GM23338 (cell line): ENCODE results near the gene FAM131B. TPM values are rescaled to one million over a fixed set of nuclear protein-coding genes. Genes with fewer than 3 reads are reported as not detected.

Source experiments
- ATAC-seq: fragments of 200-7000 bp; cut with Tn5 transposase; 3 replicates; pipeline ENCODE4 v1.9.1; 2020
- DNase-seq: peaks from one replicate; pipeline ENCODE4 v3.0.0-alpha.2; 2015; ENCODE audit warnings: low spot score
- H2AFZ ChIP-seq: fragments of 200-600 bp; sonication (generic); 2 replicates; pipeline ENCODE4 v1.8.0; 2016; ENCODE audit warnings: antibody characterized with exemption, mild to moderate bottlenecking, moderate library complexity
- H3F3A ChIP-seq: fragments of 200-600 bp; sonication (generic); replicated peaks from 2 replicates; pipeline ENCODE4 v1.8.0; 2017; ENCODE audit warnings: antibody characterized with exemption, mixed run types, low read depth
- H3K27ac ChIP-seq: fragments of 200-600 bp; sonication (generic); 2 replicates; pipeline ENCODE4 v1.6.1; 2016; ENCODE audit warnings: low read depth
- H3K27me3 ChIP-seq: fragments of 200-600 bp; sonication (generic); 2 replicates; pipeline ENCODE4 v1.8.0; 2016; ENCODE audit warnings: mild to moderate bottlenecking, mixed run types, moderate library complexity; ENCODE audit not compliant: insufficient read depth
- H3K36me3 ChIP-seq: fragments of 200-600 bp; sonication (generic); 2 replicates; pipeline ENCODE4 v1.8.0; 2016; ENCODE audit warnings: mild to moderate bottlenecking; ENCODE audit not compliant: insufficient read depth
- H3K4me1 ChIP-seq: fragments of 200-600 bp; sonication (generic); 2 replicates; pipeline ENCODE4 v1.8.0; 2016; ENCODE audit warnings: mild to moderate bottlenecking, moderate library complexity; ENCODE audit not compliant: insufficient read depth
- H3K4me2 ChIP-seq: fragments of 200-600 bp; sonication (generic); 2 replicates; pipeline ENCODE4 v1.7.1; 2017; ENCODE audit warnings: mixed run types
- H3K4me3 ChIP-seq: fragments of 200-600 bp; sonication (generic); 2 replicates; pipeline ENCODE4 v1.6.1; 2016; ENCODE audit warnings: mixed run types
- H3K79me2 ChIP-seq: fragments of 200-600 bp; sonication (generic); replicated peaks from 2 replicates; pipeline ENCODE4 v1.8.0; 2017; ENCODE audit warnings: mild to moderate bottlenecking; ENCODE audit not compliant: insufficient read depth
- H3K9me2 ChIP-seq: fragments of 200-600 bp; sonication (generic); 2 replicates; pipeline ENCODE4 v1.8.0; 2017; ENCODE audit not compliant: insufficient read depth
- H4K20me1 ChIP-seq: fragments of 200-600 bp; sonication (generic); replicated peaks from 2 replicates; pipeline ENCODE4 v1.8.0; 2017; ENCODE audit warnings: mild to moderate bottlenecking; ENCODE audit not compliant: insufficient read depth
- H3K27ac Mint-ChIP-seq: 2 replicates; pipeline ENCODE4 v1.8.0; 2020; ENCODE audit warnings: inconsistent platforms, mild to moderate bottlenecking, moderate library complexity, mixed read lengths
- H3K27me3 Mint-ChIP-seq: 3 replicates; pipeline ENCODE4 v1.8.0; 2022; ENCODE audit warnings: low read depth, mild to moderate bottlenecking, moderate library complexity, mixed read lengths, inconsistent platforms; ENCODE audit not compliant: insufficient read depth, poor library complexity
- H3K36me3 Mint-ChIP-seq: 3 replicates; pipeline ENCODE4 v1.8.0; 2021; ENCODE audit warnings: low read depth, mild to moderate bottlenecking, inconsistent platforms, moderate library complexity, mixed read lengths
- H3K4me1 Mint-ChIP-seq: 3 replicates; pipeline ENCODE4 v1.8.0; 2020; ENCODE audit warnings: mild to moderate bottlenecking, inconsistent platforms, mixed read lengths
- H3K4me3 Mint-ChIP-seq: 3 replicates; pipeline ENCODE4 v1.8.0; 2021; ENCODE audit warnings: moderate library complexity, mild to moderate bottlenecking, inconsistent platforms, mixed read lengths
- H3K9me3 Mint-ChIP-seq: 3 replicates; pipeline ENCODE4 v1.8.0; 2020; ENCODE audit warnings: moderate library complexity, mild to moderate bottlenecking, inconsistent platforms, mixed read lengths
- CTCF ChIP-seq, 2 experiments: fragments of 200-600 bp in 1 of 2; sonication (generic) in 1 of 2; conservative IDR thresholded peaks; 2 replicates each; pipeline versions ENCODE4 v1.5.1 to v1.6.1; 2016 to 2017; ENCODE audit warnings: antibody characterized with exemption in 2 of 2, low read depth in 2 of 2, mild to moderate bottlenecking in 2 of 2, moderate library complexity in 1 of 2
- ETS1 ChIP-seq: IDR thresholded peaks from 2 replicates; pipeline ENCODE4 v1.6.1; 2016; ENCODE audit warnings: antibody characterized with exemption
- EZH2 ChIP-seq: fragments of 200-600 bp; sonication (generic); IDR thresholded peaks from one replicate; pipeline ENCODE4 v1.8.0; 2017; ENCODE audit warnings: antibody characterized with exemption, mild to moderate bottlenecking, low read depth; ENCODE audit not compliant: unreplicated experiment
- EZH2phosphoT487 ChIP-seq: fragments of 200-600 bp; sonication (generic); IDR thresholded peaks from one replicate; pipeline ENCODE4 v1.8.1; 2018; ENCODE audit warnings: antibody characterized with exemption; ENCODE audit not compliant: unreplicated experiment
- JUNB ChIP-seq: IDR thresholded peaks from one replicate; pipeline ENCODE4 v1.6.1; 2016; ENCODE audit warnings: antibody characterized with exemption; ENCODE audit not compliant: unreplicated experiment
- NANOG ChIP-seq: IDR thresholded peaks from 2 replicates; pipeline ENCODE4 v1.6.1; 2016; ENCODE audit warnings: antibody characterized with exemption, borderline replicate concordance
- POLR2AphosphoS5 ChIP-seq: IDR thresholded peaks from 2 replicates; pipeline ENCODE4 v1.6.1; 2016; ENCODE audit warnings: antibody characterized with exemption, low read depth
- REST ChIP-seq: IDR thresholded peaks from one replicate; pipeline ENCODE4 v1.6.1; 2018; ENCODE audit warnings: antibody characterized with exemption; ENCODE audit not compliant: unreplicated experiment
- STAT1 ChIP-seq: IDR thresholded peaks from one replicate; pipeline ENCODE4 v1.6.1; 2016; ENCODE audit warnings: antibody characterized with exemption; ENCODE audit not compliant: unreplicated experiment
- ZNF114 ChIP-seq: fragments of 250-450 bp; sonication (Bioruptor Pico); IDR thresholded peaks from 2 replicates; pipeline ENCODE4 v1.5.0; 2020; ENCODE audit warnings: mild to moderate bottlenecking, moderate library complexity
- ZNF331 ChIP-seq: fragments of 250-450 bp; sonication (Bioruptor Pico); IDR thresholded peaks from 2 replicates; pipeline ENCODE4 v1.5.0; 2020; ENCODE audit warnings: low read depth, mild to moderate bottlenecking, moderate library complexity
- ZNF462 ChIP-seq: fragments of 250-450 bp; sonication (Bioruptor Pico); IDR thresholded peaks from 2 replicates; pipeline ENCODE4 v1.5.0; 2020; ENCODE audit warnings: mild to moderate bottlenecking, moderate library complexity
- polyA plus RNA-seq: library from polyadenylated mRNA; unstranded; fragments of >200 nt; fragmentation: Nextera tagmentation; extraction: Ambion mirVana; gene quantifications from 2 replicates; pipeline ENCODE4 v1.2.1, GENCODE V29; 2016
- total RNA-seq: library from RNA; depleted of rRNA; stranded (reverse); fragments of >200 nt; shearing (Covaris generic); gene quantifications from 2 replicates; pipeline ENCODE4 v1.2.3, GENCODE V29; 2014

The FAM131B gene
- total and polyA plus RNA-seq, 2 experiments from 2014 or later = 4.7 to 30.2 TPM

GRCh38 chr7:143394777-143395176, 32.3 kb upstream of the FAM131B start (continued):
- TF ChIP-seq ZNF462 (CRISPR knock-in tag) (no peak), ZNF331 (CRISPR knock-in tag) (no peak)

GRCh38 chr7:143394068-143394467, 31.6 kb upstream of the FAM131B start:
- ATAC-seq (no peak), DNase-seq (no peak)
- peaks cover 25% of the 10 kb centered on the region for H3K27me3 Mint-ChIP-seq
- Histone ChIP-seq H3K4me3 (no peak overlapping the region), H3K9me2 (no peaks in the 10 kb centered on the region), H3K4me1 (no peaks in the 10 kb centered on the region; the same call in 1 of the 2 replicates), H2AFZ (no peak overlapping the region), H3K4me2 (no peak overlapping the region), H3K36me3 (peaks cover 37% of the 10 kb centered on the region), H3F3A (peaks cover 48% of the 10 kb centered on the region), H3K27me3 (no peaks in the 10 kb centered on the region), H4K20me1 (peaks cover 9% of the 10 kb centered on the region), H3K79me2 (no peaks in the 10 kb centered on the region), H3K27ac (no peak overlapping the region)
- H3K9me3 Mint-ChIP-seq = no peaks in the 10 kb centered on the region; the same call in 2 of the 3 replicates
- no peak overlapping the region for H3K4me3 Mint-ChIP-seq
- TF ChIP-seq ZNF114 (CRISPR knock-in tag) (no peak), EZH2 (no peak), ETS1 (no peak), JUNB (no peak), REST (no peak), NANOG (no peak), STAT1 (no peak), POLR2AphosphoS5 (no peak), EZH2phosphoT487 (no peak), CTCF (conservative IDR thresholded peaks at IDR 0.05; ENCODE audit: low read depth in 2 of 2) (no peak)
- H3K4me1 Mint-ChIP-seq = no peaks in the 10 kb centered on the region; the same call in 1 of the 3 replicates
- H3K27ac Mint-ChIP-seq = no peak overlapping the region
- peaks cover 97% of the 10 kb centered on the region for H3K36me3 Mint-ChIP-seq
